ENCODE measurements around the gene MAGI2.

Gene MAGI2

GRCh38 chr7:79312022-79312421 is 141.4 kb downstream of the MAGI2 start:
- Histone ChIP-seq H3K79me2 (ENCODE audit: insufficient read depth, low read length) (no peaks in the 10 kb centered on the region), H3K27me3 (ENCODE audit: insufficient read depth, low read length, poor library complexity) (no peaks in the 10 kb centered on the region), H3K4me1 (ENCODE audit: insufficient read depth, low read length) (no peaks in the 10 kb centered on the region), H3K36me3 (ENCODE audit: insufficient read depth, low read length) (no peaks in the 10 kb centered on the region), H3K9me3 (ENCODE audit: insufficient read depth, low read length, severe bottlenecking) (no peaks in the 10 kb centered on the region), H3K9ac (ENCODE audit: low read depth, low read length) (no peak overlapping the region), H4K20me1 (ENCODE audit: insufficient read depth, low read length) (no peaks in the 10 kb centered on the region), H3K4me2 (ENCODE audit: insufficient read depth, low read length) (no peak overlapping the region), H2AFZ (ENCODE audit: low read depth, low read length) (no peak overlapping the region), H3K27ac (ENCODE audit: low read length) (no peak overlapping the region), H3K4me3 (ENCODE audit: low read depth in 1 of 2, low read length in 2 of 2) (no peak overlapping the region)
- DNase-seq (no peak), ATAC-seq (ENCODE audit: insufficient read depth, low read depth) (no peak)
- no peak for TF ChIP-seq CTCF (IDR thresholded peaks at IDR 0.05; ENCODE audit: borderline replicate concordance, extremely low read depth, low read length, poor library complexity, severe bottlenecking)
- no peak for TF ChIP-seq EZH2 (IDR thresholded peaks at IDR 0.05; ENCODE audit: borderline replicate concordance, low read depth, low read length, severe bottlenecking)

- no peaks in the 10 kb centered on the region for H4K20me1 ChIP-seq (ENCODE audit: insufficient read depth, low read length)
- H3K4me2 ChIP-seq (ENCODE audit: insufficient read depth, low read length) = no peak overlapping the region
- H3K9ac ChIP-seq (ENCODE audit: low read depth, low read length) = no peak overlapping the region
- H2AFZ ChIP-seq (ENCODE audit: low read depth, low read length) = no peak overlapping the region
- no peak for ATAC-seq (ENCODE audit: insufficient read depth, low read depth)
- no peak for DNase-seq
- no peak overlapping the region for H3K4me3 ChIP-seq (ENCODE audit: low read depth in 1 of 2, low read length in 2 of 2)
- no peaks in the 10 kb centered on the region for H3K79me2 ChIP-seq (ENCODE audit: insufficient read depth, low read length)
- H3K4me1 ChIP-seq (ENCODE audit: insufficient read depth, low read length) = no peaks in the 10 kb centered on the region
- TF ChIP-seq CTCF (IDR thresholded peaks at IDR 0.05; ENCODE audit: borderline replicate concordance, extremely low read depth, low read length, poor library complexity, severe bottlenecking) = no peak
- no peak for TF ChIP-seq EZH2 (IDR thresholded peaks at IDR 0.05; ENCODE audit: borderline replicate concordance, low read depth, low read length, severe bottlenecking)
- no peaks in the 10 kb centered on the region for H3K27me3 ChIP-seq (ENCODE audit: insufficient read depth, low read length, poor library complexity)
- no peak overlapping the region for H3K27ac ChIP-seq (ENCODE audit: low read length)
- no peaks in the 10 kb centered on the region for H3K9me3 ChIP-seq (ENCODE audit: insufficient read depth, low read length, severe bottlenecking)
- H3K36me3 ChIP-seq (ENCODE audit: insufficient read depth, low read length) = no peaks in the 10 kb centered on the region
Observed at GRCh38 chr7:79308192-79308591, 145.3 kb downstream of the MAGI2 start.

GRCh38 chr7:79307376-79307775 is 146.1 kb downstream of the MAGI2 start:
- Histone ChIP-seq H2AFZ (ENCODE audit: low read depth, low read length) (no peak overlapping the region), H3K9me3 (ENCODE audit: insufficient read depth, low read length, severe bottlenecking) (no peaks in the 10 kb centered on the region), H3K9ac (ENCODE audit: low read depth, low read length) (no peak overlapping the region), H3K4me1 (ENCODE audit: insufficient read depth, low read length) (no peaks in the 10 kb centered on the region), H3K27ac (ENCODE audit: low read length) (no peak overlapping the region), H4K20me1 (ENCODE audit: insufficient read depth, low read length) (no peaks in the 10 kb centered on the region), H3K4me3 (ENCODE audit: low read depth in 1 of 2, low read length in 2 of 2) (no peak overlapping the region), H3K27me3 (ENCODE audit: insufficient read depth, low read length, poor library complexity) (no peaks in the 10 kb centered on the region), H3K36me3 (ENCODE audit: insufficient read depth, low read length) (no peaks in the 10 kb centered on the region), H3K79me2 (ENCODE audit: insufficient read depth, low read length) (no peaks in the 10 kb centered on the region), H3K4me2 (ENCODE audit: insufficient read depth, low read length) (no peak overlapping the region)
- TF ChIP-seq CTCF (IDR thresholded peaks at IDR 0.05; ENCODE audit: borderline replicate concordance, extremely low read depth, low read length, poor library complexity, severe bottlenecking) = no peak
- TF ChIP-seq EZH2 (IDR thresholded peaks at IDR 0.05; ENCODE audit: borderline replicate concordance, low read depth, low read length, severe bottlenecking) = no peak
- ATAC-seq (ENCODE audit: insufficient read depth, low read depth) (no peak), DNase-seq (no peak)

GRCh38 chr7:79304711-79305110 is 148.8 kb downstream of the MAGI2 start:
- DNase-seq = no peak
- Histone ChIP-seq H2AFZ (ENCODE audit: low read depth, low read length) (no peak overlapping the region), H3K36me3 (ENCODE audit: insufficient read depth, low read length) (no peaks in the 10 kb centered on the region), H3K4me3 (ENCODE audit: low read depth in 1 of 2, low read length in 2 of 2) (no peak overlapping the region), H3K27ac (ENCODE audit: low read length) (no peak overlapping the region), H3K4me1 (ENCODE audit: insufficient read depth, low read length) (no peaks in the 10 kb centered on the region), H3K9ac (ENCODE audit: low read depth, low read length) (no peak overlapping the region), H3K4me2 (ENCODE audit: insufficient read depth, low read length) (no peak overlapping the region), H3K79me2 (ENCODE audit: insufficient read depth, low read length) (no peaks in the 10 kb centered on the region), H3K27me3 (ENCODE audit: insufficient read depth, low read length, poor library complexity) (no peaks in the 10 kb centered on the region), H3K9me3 (ENCODE audit: insufficient read depth, low read length, severe bottlenecking) (no peaks in the 10 kb centered on the region), H4K20me1 (ENCODE audit: insufficient read depth, low read length) (no peaks in the 10 kb centered on the region)
- TF ChIP-seq EZH2 (IDR thresholded peaks at IDR 0.05; ENCODE audit: borderline replicate concordance, low read depth, low read length, severe bottlenecking) = no peak
- no peak for TF ChIP-seq CTCF (IDR thresholded peaks at IDR 0.05; ENCODE audit: borderline replicate concordance, extremely low read depth, low read length, poor library complexity, severe bottlenecking)
- no peak for ATAC-seq (ENCODE audit: insufficient read depth, low read depth)

Data from DND-41 (cell line).